ENCODE data around the gene MEMO1.
"Not testable (repeated sequence)": the region's sequence is repeated elsewhere in the genome, so short reads cannot be mapped to it uniquely, and the experiment has no call there.

The MEMO1 gene

DNA sequence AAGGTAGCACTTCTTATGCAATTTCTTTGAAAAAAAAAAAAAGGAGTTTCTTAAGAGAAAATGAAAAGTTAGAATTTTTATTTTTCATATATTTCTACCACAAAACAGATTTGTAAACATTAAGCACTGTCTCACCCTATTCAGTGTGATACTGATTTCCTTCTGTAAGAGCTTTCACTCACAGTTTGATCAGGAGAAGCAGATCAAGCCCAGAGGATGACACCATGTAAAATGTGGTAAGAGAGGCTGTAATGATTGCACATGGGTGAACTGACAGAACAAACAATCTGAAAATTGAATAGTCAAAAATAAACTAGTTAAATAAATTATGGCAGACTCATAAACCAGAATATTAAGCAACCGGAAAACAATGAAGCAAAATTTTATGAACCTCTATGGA lies 54.5 kb downstream of the MEMO1 start:
- DNase-seq, result no peak

DNA sequence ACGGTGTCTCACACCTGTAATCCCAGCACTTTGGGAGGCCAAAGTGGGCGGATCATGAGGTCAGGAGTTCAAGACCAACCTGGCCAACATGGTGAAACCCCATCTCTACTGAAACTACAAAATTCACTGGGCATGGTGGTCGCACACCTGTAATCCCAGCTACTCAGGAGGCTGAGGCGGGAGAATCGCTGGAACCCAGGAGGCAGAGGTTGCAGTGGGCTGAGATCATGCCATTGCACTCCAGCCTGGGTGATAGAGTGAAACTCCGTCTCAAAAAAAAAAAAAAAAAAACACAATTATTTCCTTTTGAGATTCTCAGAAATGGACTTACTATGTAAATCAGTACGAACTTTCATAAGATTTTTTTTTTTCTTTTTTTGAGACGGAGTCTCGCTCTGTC lies 57.7 kb downstream of the MEMO1 start:
- DNase-seq, result not testable (repeated sequence)

DNA sequence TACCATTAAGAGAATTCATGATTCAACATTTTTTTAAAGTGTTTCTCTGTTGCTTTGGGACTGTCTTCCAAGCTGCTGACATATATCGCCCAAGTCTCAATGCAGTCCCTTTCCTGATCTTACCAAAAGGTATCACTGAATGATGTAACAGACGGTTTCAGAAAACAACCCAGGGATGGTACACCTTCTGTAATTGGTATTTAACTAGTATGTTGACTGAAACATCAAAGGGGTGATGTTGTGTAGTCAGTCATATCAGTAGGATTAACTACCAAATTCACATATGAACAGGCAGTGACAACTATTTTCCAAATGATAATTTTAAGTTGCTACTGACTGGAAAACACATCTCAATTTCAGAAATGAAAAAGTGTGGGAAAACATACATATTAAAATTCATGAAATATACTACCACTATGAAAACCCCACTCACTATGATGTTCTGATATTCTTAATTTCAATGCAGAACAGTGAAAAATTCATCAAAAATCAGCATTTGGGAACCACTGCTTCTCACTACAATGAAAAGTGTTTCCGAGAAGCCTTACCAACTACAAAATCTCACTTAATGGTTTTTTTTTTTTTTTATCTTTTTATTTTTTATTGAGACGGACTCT lies 59.8 kb downstream of the MEMO1 start:
- DNase-seq, result no peak

DNA sequence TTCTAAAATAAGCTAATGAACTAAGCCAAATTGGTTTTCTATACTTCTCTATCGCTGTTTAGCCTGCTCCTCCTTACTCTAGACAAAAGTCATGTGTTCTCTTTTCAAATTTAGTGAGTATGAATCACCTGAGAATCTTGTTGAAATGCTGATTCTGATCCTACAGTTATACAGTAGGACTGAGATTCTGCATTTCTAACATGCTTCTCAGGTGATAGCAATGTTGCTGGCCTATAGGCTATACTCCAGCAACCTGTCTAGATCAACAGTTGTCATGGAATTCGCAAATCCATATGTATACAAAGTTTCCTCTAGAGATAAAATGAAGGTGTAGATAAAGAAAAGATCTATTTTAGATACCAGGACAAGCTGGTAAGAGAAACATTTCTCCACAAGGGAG lies 62.9 kb downstream of the MEMO1 start:
- DNase-seq, result no peak

DNA sequence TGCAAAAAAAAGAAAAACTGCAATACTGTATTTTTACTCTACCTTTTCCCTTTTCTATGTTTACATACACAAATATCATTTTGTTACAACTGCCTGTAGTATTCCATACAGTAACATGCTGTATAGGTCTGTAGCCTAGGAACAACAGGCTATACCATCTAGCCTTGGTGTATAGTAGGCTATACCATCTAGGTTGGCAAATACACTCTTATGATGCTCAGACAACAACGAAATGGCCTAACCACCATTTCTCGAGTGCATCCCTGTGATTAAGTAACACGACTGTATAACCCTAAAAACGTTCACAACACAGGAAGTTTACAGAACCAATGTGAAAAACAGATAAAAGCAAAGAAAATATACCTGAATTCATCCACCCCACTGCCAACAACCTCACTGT lies 64.0 kb downstream of the MEMO1 start:
- DNase-seq, result no peak

DNA sequence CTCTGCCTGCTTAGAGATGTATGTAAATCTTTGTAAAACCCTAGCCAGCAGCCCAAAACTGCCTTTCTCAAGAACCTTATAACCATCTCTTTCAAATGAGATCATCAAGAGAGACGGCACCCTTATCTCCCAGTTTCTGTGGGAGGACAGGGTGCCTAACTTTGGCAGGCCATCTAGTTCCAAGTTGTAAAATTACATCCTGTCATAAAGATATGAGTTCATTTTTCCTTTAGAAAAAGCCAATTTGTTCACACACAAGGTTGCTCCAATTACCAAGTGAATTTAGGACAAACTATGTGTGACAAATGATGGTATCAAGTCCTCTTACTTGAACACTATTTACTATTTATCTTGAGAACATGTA lies 65.3 kb downstream of the MEMO1 start:
- DNase-seq, result no peak

DNA sequence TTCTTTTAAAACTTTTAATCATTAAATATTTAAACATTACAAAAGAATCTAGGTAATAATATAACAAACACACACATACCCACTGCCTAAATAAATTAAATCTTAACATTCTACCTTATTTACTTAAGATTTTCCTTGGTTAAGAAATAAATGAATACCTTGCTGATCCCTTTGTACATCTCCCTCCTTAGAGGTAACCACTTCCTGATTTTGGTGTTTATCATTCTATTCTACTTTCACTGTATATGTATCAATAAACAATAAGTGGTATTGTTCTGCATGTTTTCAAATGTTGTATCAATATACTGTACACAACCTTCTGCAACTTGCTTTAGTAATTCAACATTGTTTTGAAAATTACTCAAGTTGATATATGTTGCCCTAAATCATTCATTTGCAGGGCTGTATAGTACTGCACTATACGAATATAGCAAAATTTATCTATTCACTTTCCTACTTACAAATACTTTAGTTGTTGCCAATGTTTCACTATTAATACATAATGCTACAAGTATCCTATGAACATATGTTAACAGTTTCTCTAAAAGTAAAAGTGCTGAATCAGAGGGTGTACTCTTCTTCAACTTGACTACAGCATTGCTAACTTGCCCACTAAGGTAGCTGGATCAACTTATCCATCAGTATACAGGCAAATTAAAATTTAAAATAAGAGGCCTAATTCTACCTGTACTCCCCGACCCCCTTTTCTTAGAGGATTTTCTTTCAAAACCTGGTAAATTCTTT lies 65.8 kb downstream of the MEMO1 start:
- DNase-seq, result no peak

DNA sequence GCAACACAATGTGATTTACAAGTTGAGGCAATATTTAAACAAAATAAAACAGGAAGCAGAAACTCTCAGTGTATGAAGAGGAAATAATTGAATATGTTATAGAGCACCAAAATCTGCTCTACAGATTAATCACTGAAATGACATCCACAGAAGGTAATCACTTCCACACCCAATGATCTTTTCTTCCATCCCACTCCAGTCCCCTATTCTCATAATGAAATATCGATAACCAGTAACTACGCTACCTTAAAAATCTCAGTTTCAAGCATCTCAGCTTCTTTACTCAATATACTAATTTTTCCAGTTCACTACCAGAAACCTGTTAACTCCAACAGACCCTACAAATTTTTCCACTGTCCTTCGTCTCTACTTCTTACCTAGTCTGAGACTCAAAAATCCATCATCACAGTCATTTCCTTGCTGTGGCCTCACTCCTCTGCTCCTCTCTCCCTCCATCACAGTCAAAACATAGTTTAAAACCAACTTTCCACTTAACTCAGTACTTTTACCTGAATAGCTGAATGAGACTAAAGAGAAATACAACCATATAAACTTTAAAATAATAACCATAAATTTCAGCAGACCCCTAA lies 67.1 kb downstream of the MEMO1 start:
- DNase-seq, result no peak

DNA sequence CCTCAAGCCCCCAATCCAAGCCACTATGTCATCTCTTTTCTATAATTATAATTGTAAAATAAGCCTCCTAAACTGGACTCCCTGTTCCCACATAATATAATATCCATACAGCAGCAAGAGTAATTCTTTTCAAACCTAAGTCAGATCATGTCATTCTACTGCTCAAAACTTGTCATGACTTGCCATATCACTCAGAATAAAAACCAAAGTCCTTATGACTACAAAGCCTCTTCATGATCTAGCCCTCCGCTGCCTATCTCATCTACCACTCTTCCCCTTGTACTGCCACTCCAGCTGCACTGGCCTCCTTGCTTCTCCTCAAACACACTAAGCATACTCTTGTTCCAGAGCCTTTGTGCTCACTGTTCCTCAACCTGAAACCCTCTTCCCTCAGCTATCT lies 69.9 kb downstream of the MEMO1 start:
- no peak for DNase-seq

DNA sequence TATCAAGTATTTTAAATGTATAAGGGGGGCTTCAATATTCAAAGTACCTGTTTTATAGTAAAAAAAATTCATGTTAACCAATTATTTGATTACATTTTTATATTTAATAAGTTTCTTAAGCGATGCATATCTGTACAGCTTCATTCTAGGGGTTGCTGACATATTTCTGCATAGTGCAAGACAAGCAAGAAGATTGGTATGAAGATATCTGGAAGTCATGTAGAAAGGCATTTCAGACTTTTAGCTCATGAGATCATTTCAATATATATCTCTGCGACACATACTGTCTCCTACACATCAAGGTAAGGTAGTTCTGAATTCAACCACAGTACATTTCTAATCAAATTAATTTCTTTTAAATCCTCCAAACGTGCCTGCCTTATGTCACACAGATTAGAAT lies 73.1 kb downstream of the MEMO1 start:
- no peak for DNase-seq

DNA sequence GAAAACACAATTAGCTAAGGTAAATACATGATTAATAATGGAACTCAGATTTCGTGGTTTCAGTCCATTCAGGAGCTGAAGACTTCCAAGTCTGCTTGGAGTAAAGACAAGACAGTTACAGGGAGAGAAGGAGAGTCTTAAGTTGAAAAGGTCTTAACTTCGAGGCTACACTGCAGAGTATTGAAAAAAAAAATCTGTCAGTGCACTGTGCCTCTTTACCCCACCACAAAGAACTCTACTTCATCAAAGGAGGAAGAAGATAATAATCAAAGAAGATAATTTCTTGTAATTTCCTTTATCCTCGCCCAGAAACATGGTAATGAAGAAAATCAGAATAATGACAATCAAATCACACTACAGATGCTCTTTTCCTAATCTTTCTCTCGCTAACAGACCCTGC lies 75.4 kb downstream of the MEMO1 start:
- DNase-seq, result no peak

DNA sequence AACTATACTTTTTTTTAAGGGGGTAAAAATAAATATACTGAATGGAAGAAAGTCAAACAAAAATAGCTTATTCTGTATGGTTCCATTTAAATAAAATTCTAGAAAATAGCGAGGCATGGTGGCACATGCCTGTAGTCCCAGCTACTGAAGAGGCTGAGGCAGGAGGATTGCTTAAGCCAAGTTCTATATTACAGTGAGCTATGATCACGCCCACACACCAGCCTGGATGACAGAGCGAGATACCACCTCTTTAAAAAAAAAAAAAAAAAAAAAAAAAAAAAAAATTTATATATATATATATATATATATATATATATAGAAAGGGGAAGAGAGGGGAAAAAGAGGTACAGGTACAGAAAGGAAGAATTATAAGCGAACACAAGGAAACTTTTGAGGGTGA lies 77.7 kb downstream of the MEMO1 start:
- no peak for DNase-seq

DNA sequence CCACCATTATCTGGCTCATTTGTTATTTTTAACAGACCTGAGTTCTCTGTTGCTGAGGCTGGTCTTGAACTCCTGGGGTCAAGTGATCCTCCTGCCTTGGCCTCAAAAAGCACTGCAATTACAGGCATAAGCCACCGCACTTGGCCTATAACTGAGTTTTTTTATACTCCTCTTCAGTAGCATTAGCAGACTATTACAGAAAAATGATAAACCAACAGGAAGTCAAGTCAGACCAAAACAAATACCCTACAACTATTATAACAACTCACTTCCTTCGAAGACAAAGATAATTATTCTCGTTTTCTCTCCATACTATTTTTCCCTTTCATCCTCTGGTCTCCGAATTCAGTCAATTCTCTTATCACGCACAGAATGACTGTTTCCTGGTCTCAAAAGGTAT lies 78.2 kb downstream of the MEMO1 start:
- DNase-seq, result no peak

DNA sequence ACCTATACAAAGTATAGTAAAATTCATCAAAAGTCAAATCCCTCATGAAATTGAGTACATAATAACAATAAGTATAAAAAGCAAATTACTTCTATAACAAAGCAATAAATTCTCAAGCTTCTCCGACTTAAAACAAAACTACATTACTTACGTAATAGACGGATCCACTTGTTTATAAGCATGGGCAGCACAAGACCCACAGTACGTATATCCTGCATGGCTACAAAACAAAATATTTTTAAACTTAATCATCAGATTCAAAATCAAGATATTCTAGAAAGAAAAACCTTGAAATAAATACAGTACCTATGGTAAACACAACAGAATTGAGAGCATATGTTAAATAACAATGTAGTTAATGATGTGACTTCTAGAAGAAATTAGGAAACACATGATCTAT lies 78.9 kb downstream of the MEMO1 start:
- DNase-seq, result no peak

DNA sequence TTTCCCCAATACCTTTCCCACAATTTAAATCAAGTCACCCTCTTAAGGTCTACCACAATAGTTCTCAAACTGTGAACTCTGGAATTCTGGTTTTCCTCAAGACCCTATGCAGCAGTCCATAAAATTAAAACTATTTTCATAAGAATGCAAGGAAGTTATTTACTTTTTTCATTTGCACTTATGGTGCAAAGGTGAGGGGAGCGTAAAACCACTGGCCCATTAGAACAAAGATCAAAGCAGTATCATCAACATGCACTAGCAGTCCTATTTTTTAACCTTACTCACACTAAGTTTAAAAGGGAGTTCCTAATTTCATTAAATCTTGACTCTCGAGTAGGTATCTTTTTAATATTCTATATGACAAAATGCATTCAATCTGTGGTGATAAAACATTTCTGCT lies 85.3 kb downstream of the MEMO1 start:
- DNase-seq, result no peak

DNA sequence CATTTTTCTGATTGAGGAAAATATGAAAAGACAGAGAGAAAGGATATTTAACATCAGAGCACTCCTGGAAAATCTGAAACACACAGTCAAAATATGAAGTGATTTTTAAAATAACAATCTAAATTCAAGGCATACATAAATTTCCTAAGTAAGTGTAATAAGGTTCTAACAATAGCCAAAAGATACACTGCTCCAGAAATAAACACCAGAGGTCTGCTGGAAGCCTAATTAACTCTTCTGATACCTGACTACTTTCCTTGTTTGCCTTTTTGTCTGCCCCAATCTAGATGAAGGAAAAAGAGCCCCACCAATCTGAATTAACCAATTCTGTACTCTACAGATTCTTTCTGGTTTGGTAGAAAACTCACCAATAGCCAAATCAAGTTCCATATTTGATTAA lies 87.1 kb downstream of the MEMO1 start:
- no peak for DNase-seq

DNA sequence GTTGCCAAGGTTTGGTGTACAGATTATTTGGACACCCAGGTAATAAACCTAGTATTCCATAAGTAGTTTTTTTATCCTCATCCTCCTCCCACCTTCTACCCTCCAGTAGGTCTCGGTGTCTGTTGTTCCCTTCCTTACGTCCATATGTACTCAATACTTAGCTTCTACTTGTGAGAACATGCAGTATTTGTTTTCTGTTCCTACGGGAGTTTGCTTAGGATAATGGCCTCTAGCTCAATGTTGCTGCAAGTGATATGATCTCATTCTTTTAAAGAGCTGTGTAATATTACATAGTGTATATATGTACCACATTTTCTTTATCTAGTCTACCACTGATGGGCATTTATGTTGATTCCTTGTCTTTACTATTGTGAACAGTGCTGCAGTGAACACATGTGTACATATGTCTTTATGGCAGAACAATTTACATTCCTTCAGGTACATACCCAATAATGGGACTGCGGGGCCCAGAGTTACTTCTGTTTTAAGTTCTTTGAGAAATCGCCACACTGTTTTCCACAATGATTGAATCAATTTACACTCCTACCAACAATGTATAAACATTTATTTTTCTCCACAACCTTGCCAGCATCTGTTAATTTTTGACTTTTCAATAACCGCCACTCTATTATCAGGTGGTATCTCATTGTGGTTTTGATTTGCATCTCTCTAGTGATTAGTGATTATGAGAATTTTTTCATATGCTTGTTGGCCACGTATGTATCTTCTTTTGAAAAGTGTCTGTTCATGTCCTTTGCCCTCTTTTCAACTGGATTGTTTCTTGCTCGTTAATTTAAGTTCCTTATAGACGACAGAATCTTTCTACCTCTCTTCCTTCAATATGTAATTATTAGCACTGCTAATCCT lies 88.0 kb downstream of the MEMO1 start:
- no peak for DNase-seq

DNA sequence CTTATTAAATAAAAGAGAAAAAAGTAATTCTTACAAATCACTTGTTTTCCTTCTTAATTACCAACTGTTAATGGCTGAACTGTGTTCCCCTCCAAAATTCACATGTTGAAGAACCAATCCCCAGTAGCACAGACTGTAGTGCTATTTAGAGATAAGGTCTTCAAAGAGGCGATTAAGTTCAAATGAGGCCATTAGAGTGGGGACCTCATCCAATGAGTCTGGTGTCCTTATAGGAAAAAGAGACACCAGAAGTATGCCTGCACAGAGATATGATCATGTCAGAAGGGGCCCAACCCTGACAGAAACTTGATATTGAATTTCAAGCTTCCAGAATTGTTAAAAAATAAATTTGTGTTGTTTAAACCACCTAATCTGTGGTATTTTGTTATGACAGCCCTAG lies 89.8 kb downstream of the MEMO1 start:
- DNase-seq, result no peak

DNA sequence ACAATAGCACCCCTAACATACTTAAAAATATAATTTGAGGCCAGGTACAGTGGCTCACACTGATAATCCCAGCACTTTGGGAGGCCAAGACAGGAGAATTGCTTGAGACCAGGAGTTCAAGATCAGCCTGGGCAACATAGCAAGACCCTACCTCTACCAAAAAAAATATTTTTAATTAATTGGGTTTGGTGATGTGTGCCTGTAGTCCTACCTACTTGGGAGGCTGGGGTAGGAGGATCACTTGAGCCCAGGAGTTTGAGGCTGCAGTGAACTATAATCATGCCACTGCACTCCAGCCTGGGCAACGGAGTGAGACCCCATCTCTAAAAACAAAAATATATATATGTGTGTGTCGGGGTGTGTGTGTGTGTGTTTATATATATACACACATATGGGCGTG lies 91.3 kb downstream of the MEMO1 start:
- DNase-seq, result no peak

DNA sequence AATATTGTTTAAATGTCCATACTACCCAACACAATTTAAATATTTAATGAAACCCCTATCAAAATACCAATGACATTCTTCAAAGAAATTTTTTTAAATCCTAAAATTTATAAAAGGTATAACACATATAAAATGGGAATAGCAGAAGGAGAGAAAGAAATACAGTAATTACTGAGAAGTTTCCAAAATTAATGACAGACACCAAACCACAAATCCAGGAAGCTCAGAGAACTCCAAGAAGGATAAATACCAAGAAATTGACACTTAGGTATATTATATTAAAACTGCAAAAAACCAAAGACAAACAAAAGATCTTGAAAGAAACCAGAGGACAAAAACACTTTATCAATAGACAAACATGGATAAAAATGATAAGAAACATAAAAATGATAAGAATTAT lies 101.1 kb downstream of the MEMO1 start:
- no peak for DNase-seq

DNA sequence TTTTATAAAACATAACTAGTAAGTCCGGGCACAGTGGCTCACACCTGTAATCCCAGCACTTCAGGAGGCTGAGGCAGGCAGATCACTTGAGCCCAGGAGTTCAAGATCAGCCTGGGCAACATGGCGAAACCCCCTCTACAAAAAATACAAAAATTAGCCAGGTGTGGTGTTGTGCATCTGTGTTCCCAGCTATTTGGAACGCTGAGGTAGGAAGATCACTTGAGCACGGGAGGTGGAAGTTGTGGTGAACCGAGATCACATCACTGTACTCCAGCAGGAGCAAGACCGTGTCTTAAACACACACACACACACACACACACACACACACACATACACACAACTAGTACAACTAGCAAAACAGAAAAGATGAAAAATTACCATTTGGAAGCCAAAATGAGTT lies 103.3 kb downstream of the MEMO1 start:
- not testable (repeated sequence) for DNase-seq

DNA sequence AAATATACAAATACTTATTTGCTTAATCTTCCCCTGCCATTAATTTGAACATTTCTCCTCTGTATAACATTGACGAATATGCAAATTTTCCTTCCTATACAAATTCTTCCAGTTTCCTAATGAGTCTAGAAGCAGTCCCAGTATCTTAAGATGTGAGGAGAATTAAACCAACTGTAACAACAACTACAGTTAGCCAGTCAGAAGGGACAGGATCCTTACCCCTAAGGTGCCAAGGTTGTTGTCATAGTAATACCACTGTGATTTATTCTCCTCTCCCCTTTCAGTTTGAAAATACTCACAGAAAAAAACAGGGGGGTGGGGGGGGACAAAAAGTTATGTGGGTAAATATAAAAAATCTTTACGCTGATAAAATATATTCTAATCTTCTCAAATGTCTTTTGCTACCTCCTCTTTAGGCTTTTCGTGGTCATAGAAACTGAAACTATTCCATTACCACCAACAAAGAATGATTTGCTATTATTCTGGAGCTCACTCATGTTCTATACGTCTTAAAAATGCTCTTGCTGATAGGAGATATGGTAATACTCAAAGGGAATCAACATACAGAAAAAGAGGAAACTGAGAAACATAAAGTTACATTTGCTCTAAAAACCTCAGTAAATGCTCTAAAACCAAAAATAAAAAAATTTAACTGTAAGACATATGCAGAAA lies 107.6 kb downstream of the MEMO1 start:
- no peak for DNase-seq

DNA sequence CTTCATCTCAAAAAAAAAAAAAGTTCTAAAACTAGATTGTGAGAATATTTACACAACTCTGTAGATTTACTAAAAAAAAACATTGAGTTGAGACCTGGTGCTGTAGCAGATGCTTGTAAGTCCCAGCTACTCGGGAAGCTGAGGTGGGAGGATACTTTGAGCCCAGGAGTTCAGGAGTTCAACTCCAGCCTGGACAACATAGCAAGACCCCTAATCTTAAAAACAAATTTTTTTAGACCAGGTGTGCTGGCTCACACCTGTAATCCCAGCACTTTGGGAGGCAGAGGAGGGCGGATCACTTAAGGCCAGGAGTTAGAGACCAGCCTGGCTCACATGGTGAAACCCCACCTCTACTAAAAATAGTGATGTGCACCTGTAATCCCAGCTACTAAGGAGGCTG lies 108.9 kb downstream of the MEMO1 start:
- no peak for DNase-seq

All from NK-92 treated with Interleukin-12 subunit alpha and Interleukin-12 subunit beta, amount 100 ng/mL, for 24 hours (cell line).